Left renal pelvis (tissue), 4 donors: ENCODE results near the gene REL. TPM values are rescaled to one million over a fixed set of nuclear protein-coding genes. Genes with fewer than 3 reads are reported as not detected.

Experiments
- DNase-seq, 4 donors: peaks; one replicate each; pipeline ENCODE4 v3.0.0-alpha.2; 2013; ENCODE audit warnings: low read depth in 4 of 4, low spot score in 3 of 4
- polyA plus RNA-seq, 4 donors: library from polyadenylated mRNA; unstranded; fragments of 120-200 nt; gene quantifications; one replicate each; pipeline ENCODE4 v1.2.1, GENCODE V29; 2013; ENCODE audit not compliant: insufficient read length in 4 of 4

The REL gene
- polyA plus RNA-seq, 4 donors: 7.9 to 9.1 (median 8.3) TPM

- no peak for DNase-seq
These were observed 80.1 kb downstream of the REL start for GRCh38 chr2:60961457-60961856.

- DNase-seq: no peak
These were observed 81.2 kb downstream of the REL start for GRCh38 chr2:60962528-60962927.

- no peak for DNase-seq
These were observed 81.8 kb downstream of the REL start for GRCh38 chr2:60963190-60963589.

GRCh38 chr2:60964651-60965498 lies 83.5 kb downstream of the REL start:
- DNase-seq: no peak

- DNase-seq: no peak
These were observed 84.1 kb downstream of the REL start for GRCh38 chr2:60965499-60965785.

- DNase-seq: no peak
These were observed 85.4 kb downstream of the REL start for GRCh38 chr2:60966507-60967405.

- DNase-seq: no peak
These were observed 91.7 kb downstream of the REL start for GRCh38 chr2:60972889-60973656.

GRCh38 chr2:60973705-60974104 lies 92.3 kb downstream of the REL start:
- no peak for DNase-seq

- DNase-seq: no peak
These were observed 93.3 kb downstream of the REL start for GRCh38 chr2:60974652-60975051.

Other genes starting within 250 kb of the REL start
- 10 to 100 TPM; 22.0 to 27.5 (median 23.7) TPM for gene PAPOLG, start 125.3 kb upstream of the REL start, polyA plus RNA-seq
- 10 to 100 TPM; 27.5 to 31.3 (median 28.9) TPM for gene PEX13, start 136.1 kb downstream of the REL start, polyA plus RNA-seq
- gene PUS10, start 136.7 kb downstream of the REL start, polyA plus RNA-seq: 10 to 100 TPM in 3 of 4 donors, 1 to 10 TPM in 1; 8.9 to 11.4 (median 11.3) TPM
- 10 to 100 TPM; 14.0 to 26.2 (median 15.6) TPM for gene SANBR, start 184.3 kb downstream of the REL start, polyA plus RNA-seq